Suprapubic skin (tissue), 4 donors: ENCODE measurements around the gene CCDC60.

Source experiments
- EP300 ChIP-seq: sonication (generic); formaldehyde crosslinking; IDR thresholded peaks from one replicate; pipeline ENCODE4 v1.6.1; 2017; ENCODE audit warnings: antibody characterized with exemption
- POLR2A ChIP-seq, 2 donors: fragments of 450-650 bp; IDR thresholded peaks; one replicate each; pipeline ENCODE4 v1.6.1; 2017; ENCODE audit warnings: antibody characterized with exemption in 2 of 2, mild to moderate bottlenecking in 2 of 2, moderate library complexity in 2 of 2
- POLR2AphosphoS5 ChIP-seq, 3 donors: sonication (generic); formaldehyde crosslinking; IDR thresholded peaks; one replicate each; pipeline ENCODE4 v1.6.1; 2017; ENCODE audit warnings: antibody characterized with exemption in 3 of 3
- TF ChIP-seq, protein P1 (sequence below), 2 donors: fragments of 200-600 bp in 1 of 2; fragments of 450-650 bp in 1 of 2; sonication (generic) in 1 of 2; IDR thresholded peaks; one replicate each; pipeline ENCODE4 v1.5.1; 2016 to 2019; ENCODE audit warnings: antibody characterized with exemption in 2 of 2, mild to moderate bottlenecking in 1 of 2, moderate library complexity in 1 of 2

DNA sequence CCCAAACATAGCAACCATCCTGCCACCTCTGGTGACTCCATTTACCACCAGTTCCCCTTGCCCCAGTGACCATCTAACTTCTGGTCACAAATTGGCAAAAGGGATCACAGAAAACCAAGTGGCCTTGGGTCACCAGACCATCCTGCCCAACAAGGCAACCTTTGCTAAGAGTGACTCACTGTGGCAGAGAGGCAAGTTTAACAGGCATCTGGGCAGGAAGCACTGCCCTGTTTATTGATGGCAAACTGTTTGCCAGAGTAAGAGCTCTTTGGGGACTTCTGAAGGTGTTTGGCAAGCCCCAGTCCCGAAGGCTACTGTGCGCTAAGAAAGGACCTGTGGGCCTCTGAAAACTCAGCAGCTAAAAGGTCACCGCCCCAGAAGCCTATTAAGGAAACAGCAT, 230.9 kb downstream of the CCDC60 start:
- TF ChIP-seq, protein P1, sequence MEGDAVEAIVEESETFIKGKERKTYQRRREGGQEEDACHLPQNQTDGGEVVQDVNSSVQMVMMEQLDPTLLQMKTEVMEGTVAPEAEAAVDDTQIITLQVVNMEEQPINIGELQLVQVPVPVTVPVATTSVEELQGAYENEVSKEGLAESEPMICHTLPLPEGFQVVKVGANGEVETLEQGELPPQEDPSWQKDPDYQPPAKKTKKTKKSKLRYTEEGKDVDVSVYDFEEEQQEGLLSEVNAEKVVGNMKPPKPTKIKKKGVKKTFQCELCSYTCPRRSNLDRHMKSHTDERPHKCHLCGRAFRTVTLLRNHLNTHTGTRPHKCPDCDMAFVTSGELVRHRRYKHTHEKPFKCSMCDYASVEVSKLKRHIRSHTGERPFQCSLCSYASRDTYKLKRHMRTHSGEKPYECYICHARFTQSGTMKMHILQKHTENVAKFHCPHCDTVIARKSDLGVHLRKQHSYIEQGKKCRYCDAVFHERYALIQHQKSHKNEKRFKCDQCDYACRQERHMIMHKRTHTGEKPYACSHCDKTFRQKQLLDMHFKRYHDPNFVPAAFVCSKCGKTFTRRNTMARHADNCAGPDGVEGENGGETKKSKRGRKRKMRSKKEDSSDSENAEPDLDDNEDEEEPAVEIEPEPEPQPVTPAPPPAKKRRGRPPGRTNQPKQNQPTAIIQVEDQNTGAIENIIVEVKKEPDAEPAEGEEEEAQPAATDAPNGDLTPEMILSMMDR (IDR thresholded peaks at IDR 0.05) = no peak
- TF ChIP-seq POLR2A (IDR thresholded peaks at IDR 0.05) = no peak
- no peak for TF ChIP-seq POLR2AphosphoS5 (IDR thresholded peaks at IDR 0.05)
- no peak for TF ChIP-seq EP300
